HEK293 (cell line): ENCODE results near the gene CHFR.
"Not testable (repeated sequence)": the region's sequence is repeated elsewhere in the genome, so short reads cannot be mapped to it uniquely, and the experiment has no call there.

ENCODE experiments used
- CTCF ChIA-PET: fragments of 350-600 bp; formaldehyde crosslinking; extraction: SDS; loops from one replicate; lab custom pipeline; 2021; ENCODE audit warnings: antibody characterized with exemption; lab: Yijun Ruan, JAX
- POLR2A ChIA-PET: fragments of 300-600 bp; formaldehyde crosslinking; extraction: SDS; loops from one replicate; lab custom pipeline; 2020; ENCODE audit warnings: antibody characterized with exemption, inconsistent platforms; lab: Yijun Ruan, JAX
- H3K27ac ChIP-seq: fragments of 200-500 bp; sonication (Bioruptor generic); 2 replicates; pipeline ENCODE4 v1.5.1; 2014; ENCODE audit warnings: low read depth, low read length, control low read depth, inconsistent platforms; ENCODE audit errors: extremely low read depth
- H3K36me3 ChIP-seq, 2 experiments: fragments of 200-500 bp in 1 of 2; sonication (Bioruptor generic) in 1 of 2; 1 replicate in 1 of 2; 2 replicates in 1 of 2; pipeline ENCODE4 v1.5.1; 2014 to 2017; ENCODE audit warnings: inconsistent platforms in 2 of 2, low read length in 2 of 2; ENCODE audit not compliant: control insufficient read depth in 2 of 2, insufficient read depth in 1 of 2
- H3K4me1 ChIP-seq: fragments of 200-500 bp; sonication (Bioruptor generic); 2 replicates; pipeline ENCODE4 v1.5.1; 2014; ENCODE audit warnings: mild to moderate bottlenecking, low read length, inconsistent platforms; ENCODE audit not compliant: control insufficient read depth, insufficient read depth
- H3K4me3 ChIP-seq: 2 replicates; pipeline ENCODE4 v1.5.1; 2011; ENCODE audit warnings: low read depth, mild to moderate bottlenecking, control low read depth, low read length, moderate library complexity
- H3K9me3 ChIP-seq: fragments of 200-500 bp; sonication (Bioruptor generic); 2 replicates; pipeline ENCODE4 v1.5.1; 2014; ENCODE audit warnings: low read depth, low read length, inconsistent platforms; ENCODE audit not compliant: control insufficient read depth, insufficient read depth
- BCL6B ChIP-seq: fragments of 450-650 bp; formaldehyde crosslinking; IDR thresholded peaks from 2 replicates; pipeline ENCODE4 v1.5.1; 2017; ENCODE audit warnings: missing biosample characterization, missing genetic modification characterization
- KLF8 ChIP-seq: fragments of 450-650 bp; formaldehyde crosslinking; IDR thresholded peaks from 2 replicates; pipeline ENCODE4 v1.5.1; 2016; ENCODE audit warnings: missing biosample characterization, missing genetic modification characterization
- PATZ1 ChIP-seq: fragments of 450-650 bp; formaldehyde crosslinking; IDR thresholded peaks from 2 replicates; pipeline ENCODE4 v1.5.1; 2016; ENCODE audit warnings: missing biosample characterization, missing genetic modification characterization
- PBX3 ChIP-seq: sonication (generic); formaldehyde crosslinking; IDR thresholded peaks from 2 replicates; pipeline ENCODE4 v1.8.1; 2022; ENCODE audit warnings: mild to moderate bottlenecking, moderate library complexity, missing genetic modification reagents
- PRDM10 ChIP-seq: fragments of 450-650 bp; formaldehyde crosslinking; IDR thresholded peaks from 2 replicates; pipeline ENCODE4 v1.5.1; 2016; ENCODE audit warnings: missing biosample characterization, missing genetic modification characterization
- ZFP69B ChIP-seq: fragments of 450-650 bp; formaldehyde crosslinking; IDR thresholded peaks from 2 replicates; pipeline ENCODE4 v1.5.1; 2016; ENCODE audit warnings: missing biosample characterization, missing genetic modification characterization
- ZNF140 ChIP-seq: fragments of 450-650 bp; formaldehyde crosslinking; IDR thresholded peaks from 2 replicates; pipeline ENCODE4 v1.5.1; 2016; ENCODE audit warnings: missing biosample characterization, missing genetic modification characterization
- ZNF184 ChIP-seq: fragments of 450-650 bp; IDR thresholded peaks from 2 replicates; pipeline ENCODE4 v1.5.1; 2018; ENCODE audit warnings: missing biosample characterization, mild to moderate bottlenecking, missing genetic modification characterization
- ZNF335 ChIP-seq: fragments of 450-650 bp; formaldehyde crosslinking; conservative IDR thresholded peaks from 2 replicates; pipeline ENCODE4 v1.5.1; 2016; ENCODE audit warnings: missing biosample characterization, missing genetic modification characterization
- ZNF426 ChIP-seq: fragments of 450-650 bp; formaldehyde crosslinking; IDR thresholded peaks from 2 replicates; pipeline ENCODE4 v1.5.1; 2017; ENCODE audit warnings: missing biosample characterization, missing genetic modification characterization, mild to moderate bottlenecking, inconsistent platforms, moderate library complexity
- ZNF544 ChIP-seq: fragments of 450-650 bp; formaldehyde crosslinking; IDR thresholded peaks from 2 replicates; pipeline ENCODE4 v1.5.0; 2017; ENCODE audit warnings: missing biosample characterization, missing genetic modification characterization
- ZNF596 ChIP-seq: fragments of 450-650 bp; IDR thresholded peaks from 2 replicates; pipeline ENCODE4 v1.5.0; 2018; ENCODE audit warnings: missing biosample characterization, mild to moderate bottlenecking, missing genetic modification characterization, moderate library complexity
- ZNF629 ChIP-seq: fragments of 450-650 bp; formaldehyde crosslinking; IDR thresholded peaks from 2 replicates; pipeline ENCODE4 v1.5.1; 2017; ENCODE audit warnings: missing biosample characterization, missing genetic modification characterization
- ZNF704 ChIP-seq: fragments of 450-650 bp; formaldehyde crosslinking; IDR thresholded peaks from 2 replicates; pipeline ENCODE4 v1.5.1; 2016; ENCODE audit warnings: missing biosample characterization, missing genetic modification characterization

Gene CHFR

GRCh38 chr12:132908145-132909029, 21.0 kb upstream of the CHFR start (continued):
- peak; percentile 36; the same call in 1 of the 2 replicates for TF ChIP-seq PATZ1 (tag by site-specific recombination)
- TF ChIP-seq ZNF596 (tag by site-specific recombination), result no peak
- no peak for TF ChIP-seq ZNF544 (tag by site-specific recombination)
- peak; percentile 75 for TF ChIP-seq ZNF335
- TF ChIP-seq ZNF629 (tag by site-specific recombination), result 0 out of 2 replicates have a peak, but pooled peaks have one; percentile 36
- TF ChIP-seq PBX3, result peak; percentile 91; the same call in 1 of the 2 replicates
- no peak for TF ChIP-seq ZNF704 (tag by site-specific recombination)
- peak; percentile 79 for TF ChIP-seq ZFP69B (tag by site-specific recombination)
- TF ChIP-seq ZNF426, result no peak
- TF ChIP-seq KLF8 (tag by site-specific recombination), result peak; percentile 80
- peak; percentile 58 for TF ChIP-seq PRDM10 (tag by site-specific recombination)
- TF ChIP-seq BCL6B (tag by site-specific recombination), result no peak
- TF ChIP-seq ZNF140 (tag by site-specific recombination), result no peak
- TF ChIP-seq ZNF184 (tag by site-specific recombination), result no peak

- ChIA-PET POLR2A (interaction anchor here (1.4 kb wide), 1 partner anchor 79 kb away, joined by 10 read pairs; the partner anchor contains the start of gene ZNF26), CTCF (interaction anchor here (0.7 kb wide), 1 partner anchor 293 kb away, joined by 3 read pairs; no protein-coding TSS in a partner anchor)
- H3K4me3 ChIP-seq, H3K4me1 ChIP-seq, H3K36me3 ChIP-seq, H3K9me3 ChIP-seq, H3K27ac ChIP-seq: not testable (repeated sequence)
Observed at GRCh38 chr12:132907789-132908144, 20.4 kb upstream of the CHFR start.
